Fibroblast of pulmonary artery (primary cell): ENCODE measurements around the gene OR2T11.
"Not testable (repeated sequence)": the region's sequence is repeated elsewhere in the genome, so short reads cannot be mapped to it uniquely, and the experiment has no call there.

Experiments
- DNase-seq: peaks from one replicate; pipeline ENCODE4 v3.0.0-alpha.2; 2010; ENCODE audit warnings: low read depth
- H3K4me3 ChIP-seq: replicated peaks from 2 replicates; pipeline ENCODE4 v1.5.1; 2011; ENCODE audit warnings: low read depth, mild to moderate bottlenecking, control low read depth, low read length, moderate library complexity
- CTCF ChIP-seq: IDR thresholded peaks from 2 replicates; pipeline ENCODE4 v1.5.1; 2011; ENCODE audit warnings: mild to moderate bottlenecking, control low read depth, low read length, inconsistent platforms; ENCODE audit errors: missing control alignments

The OR2T11 gene, protein sequence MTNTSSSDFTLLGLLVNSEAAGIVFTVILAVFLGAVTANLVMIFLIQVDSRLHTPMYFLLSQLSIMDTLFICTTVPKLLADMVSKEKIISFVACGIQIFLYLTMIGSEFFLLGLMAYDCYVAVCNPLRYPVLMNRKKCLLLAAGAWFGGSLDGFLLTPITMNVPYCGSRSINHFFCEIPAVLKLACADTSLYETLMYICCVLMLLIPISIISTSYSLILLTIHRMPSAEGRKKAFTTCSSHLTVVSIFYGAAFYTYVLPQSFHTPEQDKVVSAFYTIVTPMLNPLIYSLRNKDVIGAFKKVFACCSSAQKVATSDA

DNA sequence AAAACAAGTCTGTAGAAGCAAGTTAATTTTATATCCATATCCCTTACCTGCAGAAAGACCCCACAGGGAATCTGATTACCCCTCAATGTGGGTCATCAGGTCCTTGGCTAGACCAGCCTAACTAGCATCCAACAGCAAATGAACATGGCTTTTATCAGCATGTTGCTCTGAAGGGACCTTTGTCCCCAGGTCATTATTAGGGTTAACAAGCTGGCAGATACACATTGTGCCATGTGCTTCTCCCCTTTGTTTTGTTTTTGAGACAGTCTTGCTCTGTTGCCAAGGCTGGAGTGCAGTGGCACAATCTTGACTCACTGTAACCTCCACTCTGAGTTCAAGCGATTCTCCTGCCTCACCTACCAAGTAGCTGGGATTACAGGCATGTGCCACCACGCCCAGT lies at the start of gene OR2T11:
Gene OR2T11, minus strand, starts transcription at position 101 of the 400 bp plus-strand sequence. CDS start 7,963 bp downstream, outside the sequence.
- DNase-seq, H3K4me3 ChIP-seq: not testable (repeated sequence)

- H3K4me3 ChIP-seq = no peak overlapping the region
- DNase-seq = no peak
- TF ChIP-seq CTCF = no peak
These were observed 46.8 kb upstream of the OR2T11 start for GRCh38 chr1:248681651-248682050.

GRCh38 chr1:248670003-248670402 lies 35.1 kb upstream of the OR2T11 start:
- DNase-seq = no peak

GRCh38 chr1:248663453-248664328 lies 28.8 kb upstream of the OR2T11 start:
- H3K4me3 ChIP-seq, DNase-seq: not testable (repeated sequence)

More at GRCh38 chr1:248670003-248670402, 35.1 kb upstream of the OR2T11 start:
- no peak overlapping the region for H3K4me3 ChIP-seq
- no peak for TF ChIP-seq CTCF

DNA sequence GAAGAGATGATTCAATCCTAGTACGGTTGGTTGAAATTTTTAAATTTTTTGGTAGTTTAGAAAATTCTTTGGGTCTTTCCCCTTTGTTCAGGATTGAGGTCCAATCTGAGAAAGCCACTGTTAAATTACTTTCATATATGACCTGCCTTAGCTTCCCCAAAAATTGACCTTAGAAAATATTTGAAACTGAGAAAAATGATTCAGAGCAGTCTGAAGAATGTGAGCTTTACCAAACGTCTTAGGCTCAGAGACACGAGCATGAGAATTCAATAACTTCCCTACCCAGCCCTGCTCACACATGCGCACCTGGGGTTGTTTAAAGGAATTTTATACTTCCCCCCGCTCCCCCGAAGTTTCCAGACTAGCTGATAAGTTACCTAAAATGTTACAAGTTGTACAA lies 21.9 kb upstream of the OR2T11 start:
- not testable (repeated sequence) for H3K4me3 ChIP-seq, DNase-seq

GRCh38 chr1:248655354-248655753 lies 20.5 kb upstream of the OR2T11 start, which contains the start of gene OR2T27:
Gene OR2T27 (minus strand): TSS chr1:248655528. CDS start chr1:248650884, 4,644 bp downstream.
- not testable (repeated sequence) for H3K4me3 ChIP-seq, DNase-seq

GRCh38 chr1:248648770-248649536 lies 14.1 kb upstream of the OR2T11 start:
- DNase-seq, H3K4me3 ChIP-seq: not testable (repeated sequence)

DNA sequence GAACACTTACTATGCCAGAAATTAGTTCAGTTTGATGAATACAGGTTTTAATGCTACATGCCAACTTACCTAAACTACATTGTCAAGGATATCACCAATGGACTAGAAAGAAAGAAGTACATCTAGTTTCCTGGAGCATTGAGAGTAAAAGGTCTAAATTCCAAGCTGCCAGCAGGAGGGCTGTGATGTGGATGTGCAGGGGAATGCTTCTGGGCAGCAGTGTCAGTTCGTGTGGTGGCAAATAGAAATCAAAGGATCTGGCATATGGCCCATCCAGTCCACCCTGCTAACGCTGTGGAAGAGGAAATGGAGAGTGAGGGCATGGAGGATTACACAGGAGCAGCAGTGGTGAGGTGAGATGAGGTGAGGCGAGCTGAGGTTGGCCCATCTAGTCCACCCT lies 10.3 kb upstream of the OR2T11 start, which contains the start of gene OR2T35:
Gene OR2T35, minus strand, starts transcription at position 101 of the 400 bp plus-strand sequence. CDS start 6,020 bp downstream, outside the sequence.
- not testable (repeated sequence) for H3K4me3 ChIP-seq

GRCh38 chr1:248642971-248643651 lies 8.2 kb upstream of the OR2T11 start:
- not testable (repeated sequence) for DNase-seq, H3K4me3 ChIP-seq

More for the DNA sequence above, 10.3 kb upstream of the OR2T11 start, which contains the start of gene OR2T35:
- DNase-seq = not testable (repeated sequence)

GRCh38 chr1:248641583-248641982 lies 6.7 kb upstream of the OR2T11 start:
- DNase-seq, H3K4me3 ChIP-seq: not testable (repeated sequence)

- H3K4me3 ChIP-seq, DNase-seq: not testable (repeated sequence)
These were observed 6.0 kb upstream of the OR2T11 start for GRCh38 chr1:248640906-248641305.

DNA sequence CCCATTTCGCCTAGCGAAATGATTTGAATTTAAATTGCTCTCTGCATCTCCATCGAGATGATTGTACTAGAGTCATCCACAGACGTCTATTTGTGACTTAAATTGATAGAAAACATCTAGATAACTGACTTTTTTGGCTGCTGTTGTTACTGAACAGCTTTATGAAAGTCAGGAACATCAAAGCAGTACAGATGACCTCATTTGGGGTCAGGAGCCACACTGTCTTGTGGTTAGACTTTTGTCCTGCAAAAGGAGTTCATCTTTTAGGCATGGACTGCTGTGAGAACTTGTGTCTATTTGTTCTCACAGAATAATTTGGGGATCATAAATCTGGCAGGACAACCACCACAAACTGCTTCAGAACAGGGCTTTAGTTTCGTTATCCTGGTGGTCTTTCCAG lies 4.8 kb upstream of the OR2T11 start:
- not testable (repeated sequence) for DNase-seq, H3K4me3 ChIP-seq

GRCh38 chr1:248636612-248637011 lies 1.7 kb upstream of the OR2T11 start:
- not testable (repeated sequence) for DNase-seq

More at GRCh38 chr1:248636612-248637011, 1.7 kb upstream of the OR2T11 start:
- not testable (repeated sequence) for H3K4me3 ChIP-seq
